ENCODE data around the gene WDR20.

The WDR20 gene

GRCh38 chr14:102197317-102197853 is 57.7 kb downstream of the WDR20 start:
- DNase-seq = no peak
- Mint-ChIP-seq H3K36me3 (ENCODE audit: low read depth) (peaks cover 40% of the 10 kb centered on the region), H3K9me3 (no peaks in the 10 kb centered on the region), H3K4me1 (peaks cover 74% of the 10 kb centered on the region), H3K4me3 (no peak overlapping the region), H3K27ac (no peak overlapping the region), H3K27me3 (ENCODE audit: low read depth, poor library complexity) (peaks cover 3% of the 10 kb centered on the region)
- TF ChIP-seq CTCF (IDR thresholded peaks at IDR 0.05) = no peak

- H3K9me3 Mint-ChIP-seq = no peaks in the 10 kb centered on the region
- peak overlapping the region; percentile 2 for H3K27ac Mint-ChIP-seq
- H3K4me1 Mint-ChIP-seq = peaks cover 59% of the 10 kb centered on the region
- no peak for DNase-seq
- no peak for TF ChIP-seq CTCF (IDR thresholded peaks at IDR 0.05)
- peaks cover 3% of the 10 kb centered on the region for H3K27me3 Mint-ChIP-seq (ENCODE audit: low read depth, poor library complexity)
- peaks cover 57% of the 10 kb centered on the region for H3K36me3 Mint-ChIP-seq (ENCODE audit: low read depth)
- H3K4me3 Mint-ChIP-seq = no peak overlapping the region
These were observed 61.1 kb downstream of the WDR20 start for GRCh38 chr14:102200690-102201352.

GRCh38 chr14:102201353-102201738 is 61.6 kb downstream of the WDR20 start:
- TF ChIP-seq CTCF (IDR thresholded peaks at IDR 0.05) = no peak
- H3K9me3 Mint-ChIP-seq = no peaks in the 10 kb centered on the region
- DNase-seq = no peak
- H3K36me3 Mint-ChIP-seq (ENCODE audit: low read depth) = peaks cover 56% of the 10 kb centered on the region
- H3K4me3 Mint-ChIP-seq = no peak overlapping the region
- H3K27me3 Mint-ChIP-seq (ENCODE audit: low read depth, poor library complexity) = peaks cover 3% of the 10 kb centered on the region
- peak overlapping the region; percentile 63 for H3K27ac Mint-ChIP-seq
- H3K4me1 Mint-ChIP-seq = peaks cover 55% of the 10 kb centered on the region

GRCh38 chr14:102201776-102202175 is 62.1 kb downstream of the WDR20 start:
- H3K9me3 Mint-ChIP-seq = no peaks in the 10 kb centered on the region
- peaks cover 56% of the 10 kb centered on the region for H3K4me1 Mint-ChIP-seq
- H3K4me3 Mint-ChIP-seq = no peak overlapping the region
- H3K36me3 Mint-ChIP-seq (ENCODE audit: low read depth) = peaks cover 55% of the 10 kb centered on the region
- H3K27ac Mint-ChIP-seq = no peak overlapping the region
- peaks cover 3% of the 10 kb centered on the region for H3K27me3 Mint-ChIP-seq (ENCODE audit: low read depth, poor library complexity)
- DNase-seq = no peak
- no peak for TF ChIP-seq CTCF (IDR thresholded peaks at IDR 0.05)

GRCh38 chr14:102202944-102203343 is 63.2 kb downstream of the WDR20 start:
- Mint-ChIP-seq H3K9me3 (no peaks in the 10 kb centered on the region), H3K4me3 (no peak overlapping the region), H3K4me1 (peaks cover 52% of the 10 kb centered on the region), H3K36me3 (ENCODE audit: low read depth) (peaks cover 50% of the 10 kb centered on the region), H3K27me3 (ENCODE audit: low read depth, poor library complexity) (peaks cover 3% of the 10 kb centered on the region), H3K27ac (no peak overlapping the region)
- TF ChIP-seq CTCF (IDR thresholded peaks at IDR 0.05) = no peak
- no peak for DNase-seq

GRCh38 chr14:102203382-102203781 is 63.7 kb downstream of the WDR20 start:
- peaks cover 51% of the 10 kb centered on the region for H3K4me1 Mint-ChIP-seq
- no peaks in the 10 kb centered on the region for H3K9me3 Mint-ChIP-seq
- no peak for DNase-seq
- peaks cover 3% of the 10 kb centered on the region for H3K27me3 Mint-ChIP-seq (ENCODE audit: low read depth, poor library complexity)
- H3K36me3 Mint-ChIP-seq (ENCODE audit: low read depth) = peaks cover 50% of the 10 kb centered on the region
- no peak for TF ChIP-seq CTCF (IDR thresholded peaks at IDR 0.05)
- H3K27ac Mint-ChIP-seq = no peak overlapping the region
- no peak overlapping the region for H3K4me3 Mint-ChIP-seq

All from nephron progenitor cell (in vitro differentiated cells).